H1 (cell line): ENCODE measurements around the gene RAD51B. TPM values are rescaled to one million over a fixed set of nuclear protein-coding genes. Genes with fewer than 3 reads are reported as not detected.

Experiments used
- ASH2L ChIP-seq: fragments of 200-600, 300-600 bp; sonication (generic); IDR thresholded peaks from one replicate; pipeline ENCODE4 v1.7.1; 2017; ENCODE audit warnings: low read length
- ATF3 ChIP-seq: IDR thresholded peaks from 2 replicates; pipeline ENCODE4 v1.6.1; 2011; ENCODE audit warnings: low read depth, mild to moderate bottlenecking, low read length; ENCODE audit not compliant: insufficient read depth
- BRCA1 ChIP-seq: IDR thresholded peaks from 2 replicates; pipeline ENCODE4 v1.6.1; 2012; ENCODE audit warnings: low read depth, low read length, improper control_type of control experiment
- CHD2 ChIP-seq: IDR thresholded peaks from 2 replicates; pipeline ENCODE4 v1.6.1; 2012; ENCODE audit warnings: low read length, improper control_type of control experiment
- EGR1 ChIP-seq: IDR thresholded peaks from 2 replicates; pipeline ENCODE4 v1.6.1; 2011; ENCODE audit warnings: low read depth, low read length, borderline replicate concordance
- GTF2F1 ChIP-seq: IDR thresholded peaks from 2 replicates; pipeline ENCODE4 v1.6.1; 2012; ENCODE audit warnings: low read depth, low read length, improper control_type of control experiment, borderline replicate concordance
- HDAC2 ChIP-seq, 2 experiments: fragments of 300-600 bp in 1 of 2; sonication (generic) in 1 of 2; IDR thresholded peaks; 2 replicates each; pipeline ENCODE4 v1.6.1; 2011 to 2012; ENCODE audit warnings: low read depth in 2 of 2, low read length in 2 of 2, mild to moderate bottlenecking in 2 of 2, moderate library complexity in 2 of 2, borderline replicate concordance in 1 of 2, inconsistent platforms in 1 of 2
- KDM1A ChIP-seq: fragments of 200-600, 300-600 bp; sonication (generic); IDR thresholded peaks from 2 replicates; pipeline ENCODE4 v1.7.1; 2016; ENCODE audit warnings: mild to moderate bottlenecking, low read length, borderline replicate concordance
- KDM5A ChIP-seq: fragments of 200-600 bp; IDR thresholded peaks from 2 replicates; pipeline ENCODE4 v1.7.1; 2012; ENCODE audit warnings: mild to moderate bottlenecking, low read length, inconsistent platforms, mixed read lengths
- MAFK ChIP-seq: IDR thresholded peaks from 2 replicates; pipeline ENCODE4 v1.6.1; 2012; ENCODE audit warnings: low read depth, mild to moderate bottlenecking, improper control_type of control experiment, low read length
- NRF1 ChIP-seq: IDR thresholded peaks from 2 replicates; pipeline ENCODE4 v1.6.1; 2011; ENCODE audit warnings: mild to moderate bottlenecking, low read depth, low read length, improper control_type of control experiment
- PHF8 ChIP-seq: fragments of 200-600 bp; sonication (generic); conservative IDR thresholded peaks from 2 replicates; pipeline ENCODE4 v1.7.1; 2012; ENCODE audit warnings: low read depth, mild to moderate bottlenecking, inconsistent platforms, low read length, moderate library complexity
- POLR2A ChIP-seq, 2 experiments: IDR thresholded peaks; 1 replicate in 1 of 2; 2 replicates in 1 of 2; pipeline ENCODE4 v1.6.1; 2011; ENCODE audit warnings: low read depth in 2 of 2, low read length in 2 of 2, mild to moderate bottlenecking in 2 of 2; ENCODE audit errors: control extremely low read depth in 1 of 2
- POLR2AphosphoS5 ChIP-seq: IDR thresholded peaks from 2 replicates; pipeline ENCODE4 v1.6.1; 2011; ENCODE audit warnings: low read depth, low read length
- RAD21 ChIP-seq, 2 experiments: IDR thresholded peaks in 1 of 2; conservative IDR thresholded peaks in 1 of 2; 2 replicates each; pipeline ENCODE4 v1.6.1; 2011; ENCODE audit warnings: low read depth in 2 of 2, low read length in 2 of 2, improper control_type of control experiment in 1 of 2, inconsistent platforms in 1 of 2, mild to moderate bottlenecking in 1 of 2, moderate library complexity in 1 of 2
- RNF2 ChIP-seq: fragments of 200-900, 300-1000 bp; sonication (generic); IDR thresholded peaks from 2 replicates; pipeline ENCODE4 v1.7.1; 2016; ENCODE audit warnings: borderline replicate concordance, low read depth, mild to moderate bottlenecking, antibody characterized with exemption, low read length; ENCODE audit not compliant: poor library complexity, severe bottlenecking; ENCODE audit errors: missing control alignments
- SP1 ChIP-seq: IDR thresholded peaks from 2 replicates; pipeline ENCODE4 v1.6.1; 2011; ENCODE audit warnings: low read depth, low read length
- SRF ChIP-seq: IDR thresholded peaks from 2 replicates; pipeline ENCODE4 v1.6.1; 2011; ENCODE audit warnings: mild to moderate bottlenecking, low read depth, low read length, moderate library complexity
- TAF1 ChIP-seq: IDR thresholded peaks from 2 replicates; pipeline ENCODE4 v1.6.1; 2011; ENCODE audit warnings: mild to moderate bottlenecking, low read depth, low read length
- TAF7 ChIP-seq: optimal IDR thresholded peaks from 2 replicates; pipeline ENCODE3; 2011; ENCODE audit warnings: low read depth, mild to moderate bottlenecking, inconsistent platforms, low read length, moderate library complexity, borderline replicate concordance
- TBP ChIP-seq: IDR thresholded peaks from 2 replicates; pipeline ENCODE4 v1.6.1; 2011; ENCODE audit warnings: low read depth, low read length, improper control_type of control experiment
- TCF12 ChIP-seq: IDR thresholded peaks from 2 replicates; pipeline ENCODE4 v1.6.1; 2011; ENCODE audit warnings: low read depth, mild to moderate bottlenecking, low read length
- YY1 ChIP-seq: IDR thresholded peaks from 2 replicates; pipeline ENCODE4 v1.6.1; 2011; ENCODE audit warnings: low read depth, mild to moderate bottlenecking, low read length
- polyA plus RNA-seq, 7 experiments: library from polyadenylated mRNA; depleted of rRNA in 3 of 7; stranded (reverse) in 5 of 7; unstranded in 2 of 7; fragments of >200 nt in 5 of 7; fragments of 200-250 nt in 2 of 7; gene quantifications; 1 replicate in 5 of 7; 2 replicates in 1 of 7; 4 replicates in 1 of 7; pipeline versions ENCODE4 v1.2.1 to v1.2.3, GENCODE V29; 2011 to 2013; ENCODE audit warnings: missing spikeins in 2 of 7, mixed read lengths in 2 of 7
- total RNA-seq: library from RNA; stranded (reverse); fragmentation: NEBNext Ultra II Directional; extraction: Animal tissue kit (Norgen Biotek cat#: 25700); gene quantifications from 2 replicates; pipeline ENCODE4 v1.2.1, GENCODE V29; 2021

Gene RAD51B
- total and polyA plus RNA-seq, 2 of the 8 experiments (the other 6 are each of a cell fraction or from before 2014, with no cell fraction given) = 3.9 to 14.9 TPM

DNA sequence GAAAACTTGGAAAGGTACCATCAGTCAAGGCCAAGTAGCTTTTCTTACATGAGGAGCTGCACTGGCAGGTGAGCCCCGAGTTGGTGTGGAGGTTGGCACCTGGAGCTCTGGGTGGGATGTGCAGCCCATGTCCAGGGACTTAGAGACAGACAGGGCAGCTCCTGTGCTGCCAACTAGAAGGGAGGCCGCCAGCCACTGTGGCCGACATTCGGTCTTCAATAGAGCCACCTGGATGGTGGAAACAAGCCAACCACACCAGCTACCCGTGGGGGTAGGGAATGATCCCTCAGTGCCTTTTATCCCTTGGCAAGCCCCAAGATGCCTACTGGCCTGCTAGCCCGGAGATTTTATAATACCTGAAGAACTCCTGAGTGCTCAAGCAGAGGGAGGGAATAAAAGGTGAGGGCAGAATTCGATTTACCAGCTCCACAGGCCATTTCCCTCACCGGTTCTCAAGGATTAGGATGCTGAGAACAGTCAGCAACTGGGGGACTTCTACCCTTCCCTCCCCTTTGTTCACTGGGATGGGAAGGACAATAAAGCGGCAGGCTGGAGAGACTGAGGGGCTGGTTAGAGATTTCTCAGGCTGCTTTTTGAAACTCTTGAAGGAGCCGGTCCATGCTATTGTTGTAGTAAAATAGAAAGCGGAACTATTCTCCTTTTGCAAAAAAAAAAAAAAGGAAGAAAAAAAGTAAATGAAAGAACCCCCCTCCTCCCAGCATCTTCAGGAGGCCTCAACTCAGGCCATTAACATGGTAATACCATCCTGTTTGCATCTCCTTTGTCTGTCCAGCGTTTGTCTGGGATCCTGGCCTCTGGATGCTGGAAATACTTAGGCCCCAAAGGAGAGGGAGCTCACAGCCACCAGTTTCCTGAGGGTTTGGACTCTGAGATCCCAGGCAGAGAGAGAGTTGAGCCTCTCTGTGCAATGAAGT, 651.7 kb downstream of the RAD51B start (continued):
- TF ChIP-seq ATF3 (no peak), RAD21 (IDR thresholded peaks at IDR 0.05 in 1 of 2, conservative IDR thresholded peaks at IDR 0.05 in 1 of 2; ENCODE audit: low read depth in 2 of 2, low read length in 2 of 2) (peak in 1 of 2 experiments; percentile 33; a peak in 1 of 4 replicates), MAFK (no peak), YY1 (no peak; the same call in 1 of the 2 replicates), SRF (no peak), TCF12 (0 out of 2 replicates have a peak, but pooled peaks have one; percentile 52), GTF2F1 (no peak), POLR2A (IDR thresholded peaks at IDR 0.05; ENCODE audit: control extremely low read depth in 1 of 2, low read depth in 2 of 2, low read length in 2 of 2) (peak in 1 of 2 experiments; percentile 43; a peak in 1 of 3 replicates), HDAC2 (IDR thresholded peaks at IDR 0.05; ENCODE audit: borderline replicate concordance in 1 of 2, low read depth in 2 of 2, low read length in 2 of 2) (peak in 1 of 2 experiments; percentile 28; a peak in 2 of 4 replicates), SP1 (peak; percentile 49), KDM5A (no peak), TBP (no peak), RNF2 (no peak), EGR1 (no peak), NRF1 (no peak), KDM1A (peak; percentile 56), TAF7 (peak; percentile 28), POLR2AphosphoS5 (0 out of 2 replicates have a peak, but pooled peaks have one; percentile 28), BRCA1 (no peak), TAF1 (peak; percentile 50; the same call in 1 of the 2 replicates), ASH2L (peak; percentile 30), PHF8 (no peak), CHD2 (no peak)
